H1 (cell line): ENCODE data around the gene AFAP1L2. TPM values are rescaled to one million over a fixed set of nuclear protein-coding genes. Genes with fewer than 3 reads are reported as not detected.

ENCODE experiments used
- CHD7 ChIP-seq: fragments of 300-600 bp; sonication (generic); IDR thresholded peaks from 2 replicates; pipeline ENCODE4 v1.7.1; 2012; ENCODE audit warnings: low read length, moderate library complexity, mild to moderate bottlenecking, inconsistent platforms; ENCODE audit not compliant: insufficient replicate concordance
- SP2 ChIP-seq: IDR thresholded peaks from 2 replicates; pipeline ENCODE4 v1.6.1; 2012; ENCODE audit warnings: mild to moderate bottlenecking, low read length, inconsistent platforms
- polyA plus RNA-seq, 7 experiments: library from polyadenylated mRNA; depleted of rRNA in 3 of 7; stranded (reverse) in 5 of 7; unstranded in 2 of 7; fragments of >200 nt in 5 of 7; fragments of 200-250 nt in 2 of 7; gene quantifications; 1 replicate in 5 of 7; 2 replicates in 1 of 7; 4 replicates in 1 of 7; pipeline versions ENCODE4 v1.2.1 to v1.2.3, GENCODE V29; 2011 to 2013; ENCODE audit warnings: missing spikeins in 2 of 7, mixed read lengths in 2 of 7
- total RNA-seq: library from RNA; stranded (reverse); fragmentation: NEBNext Ultra II Directional; extraction: Animal tissue kit (Norgen Biotek cat#: 25700); gene quantifications from 2 replicates; pipeline ENCODE4 v1.2.1, GENCODE V29; 2021

The AFAP1L2 gene
- total and polyA plus RNA-seq, 2 of the 8 experiments (the other 6 are each of a cell fraction or from before 2014, with no cell fraction given): 3.9 to 6.4 TPM

GRCh38 chr10:114291516-114291915 is 112.8 kb downstream of the AFAP1L2 start (continued):
- TF ChIP-seq CHD7 (no peak), SP2 (no peak)
